ENCODE measurements around the gene LECT2. TPM values are rescaled to one million over a fixed set of nuclear protein-coding genes. Genes with fewer than 3 reads are reported as not detected.
A peak's percentile ranks its signal among the peaks of the same experiment; 100 is the strongest.

LECT2 gene
- total RNA-seq (not detected), polyA plus RNA-seq (not detected)
- long read RNA-seq, donor 1, result 0 reads
- long read RNA-seq, donor 2, result 0 reads
- long read RNA-seq, donor 3, result 0 reads
- long read RNA-seq, donor 4, result 0 reads
- long read RNA-seq, donor 5, result 0 reads
- long read RNA-seq, donor 6, result 0 reads
- long read RNA-seq, donor 7, result 0 reads
- long read RNA-seq, donor 8, result 0 reads
- long read RNA-seq, donor 9, partial matches to known transcripts, result 0 of 1 reads
- long read RNA-seq, donor 9, other reads (novel, unspliced or antisense), result 0 of 1 reads
- long read RNA-seq, donor 10, result 0 reads

DNA sequence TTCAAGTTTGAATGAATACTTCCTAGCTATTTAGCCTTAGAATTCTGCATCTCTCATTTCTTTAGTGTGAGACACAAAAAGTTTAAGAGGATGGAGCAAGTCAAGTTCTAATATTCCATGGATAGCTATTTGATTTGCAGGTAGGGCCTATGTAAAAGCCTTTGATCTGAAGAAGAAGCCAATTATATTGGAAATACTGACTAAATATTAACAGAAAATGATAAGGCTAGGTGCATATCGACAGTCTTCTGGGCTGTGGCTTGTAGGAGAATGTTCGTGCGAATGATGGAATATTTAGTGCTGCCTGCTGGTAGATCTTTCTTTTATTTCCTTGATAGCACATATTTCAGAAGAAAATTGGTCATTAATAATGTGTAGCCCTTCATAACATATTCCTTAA, at the start of gene LECT2:
Gene LECT2 (minus strand): TSS at position 85 of the 400 bp plus-strand sequence. CDS start 150 bp downstream, outside the sequence.
- intact Hi-C loops (cut with DNase I; ENCODE audit: low total_unique reads), result no loop called here
- H3K9me3 ChIP-seq, result no peaks in the 10 kb centered on the region
- H3K27ac ChIP-seq, result no peak within 1 kb of the TSS
- H3K4me1 ChIP-seq, result no peaks in the 10 kb centered on the region
- no peaks in the 10 kb centered on the region for H3K36me3 ChIP-seq
- H3K27me3 ChIP-seq, result peaks cover 0 to 5% (median 0%) of the 10 kb centered on the region in 3 donors
- WGBS, 5 donors, result 63 to 84% (median 76%) methylated on average over 3 of the region's 3 CpGs
- H3K4me3 ChIP-seq, result no peak within 1 kb of the TSS
- no peak for DNase-seq
- TF ChIP-seq POLR2A (IDR thresholded peaks at IDR 0.05) (no peak), EP300 (IDR thresholded peaks at IDR 0.05) (no peak), POLR2AphosphoS5 (IDR thresholded peaks at IDR 0.05) (no peak)
- TF ChIP-seq, protein P1, sequence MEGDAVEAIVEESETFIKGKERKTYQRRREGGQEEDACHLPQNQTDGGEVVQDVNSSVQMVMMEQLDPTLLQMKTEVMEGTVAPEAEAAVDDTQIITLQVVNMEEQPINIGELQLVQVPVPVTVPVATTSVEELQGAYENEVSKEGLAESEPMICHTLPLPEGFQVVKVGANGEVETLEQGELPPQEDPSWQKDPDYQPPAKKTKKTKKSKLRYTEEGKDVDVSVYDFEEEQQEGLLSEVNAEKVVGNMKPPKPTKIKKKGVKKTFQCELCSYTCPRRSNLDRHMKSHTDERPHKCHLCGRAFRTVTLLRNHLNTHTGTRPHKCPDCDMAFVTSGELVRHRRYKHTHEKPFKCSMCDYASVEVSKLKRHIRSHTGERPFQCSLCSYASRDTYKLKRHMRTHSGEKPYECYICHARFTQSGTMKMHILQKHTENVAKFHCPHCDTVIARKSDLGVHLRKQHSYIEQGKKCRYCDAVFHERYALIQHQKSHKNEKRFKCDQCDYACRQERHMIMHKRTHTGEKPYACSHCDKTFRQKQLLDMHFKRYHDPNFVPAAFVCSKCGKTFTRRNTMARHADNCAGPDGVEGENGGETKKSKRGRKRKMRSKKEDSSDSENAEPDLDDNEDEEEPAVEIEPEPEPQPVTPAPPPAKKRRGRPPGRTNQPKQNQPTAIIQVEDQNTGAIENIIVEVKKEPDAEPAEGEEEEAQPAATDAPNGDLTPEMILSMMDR (IDR thresholded peaks at IDR 0.05), result no peak

DNA sequence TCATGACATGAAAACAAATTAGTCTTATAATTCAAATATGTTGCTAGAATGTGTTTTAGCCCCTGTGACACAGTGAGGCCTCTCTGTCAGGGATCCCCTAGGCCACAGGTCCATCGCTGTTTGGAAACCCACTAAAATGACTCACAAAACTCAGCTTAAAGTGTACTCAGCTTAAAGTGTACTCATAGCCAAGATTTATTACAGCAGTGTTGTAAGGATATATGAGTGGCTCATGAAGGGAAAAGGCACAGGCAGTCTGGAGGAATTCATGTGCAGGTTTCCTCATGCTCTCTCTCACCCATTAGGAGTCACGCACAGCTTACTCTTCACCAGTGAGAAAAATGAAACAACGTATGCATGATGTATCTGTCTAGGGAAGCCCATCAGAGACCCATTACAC, 49.7 kb upstream of the LECT2 start:
- intact Hi-C loops (cut with DNase I; ENCODE audit: low total_unique reads), result no loop called here
- no peak for DNase-seq
- 82 to 97% (median 90%) methylated on average over 3 of the region's 3 CpGs for WGBS, 5 donors
- TF ChIP-seq POLR2AphosphoS5 (IDR thresholded peaks at IDR 0.05) (peak in 1 of 3 donors; percentile 36), EP300 (IDR thresholded peaks at IDR 0.05) (no peak)
- TF ChIP-seq, protein P1 (IDR thresholded peaks at IDR 0.05), result no peak
- Histone ChIP-seq H3K4me1 (peaks cover 0 to 27% (median 5%) of the 10 kb centered on the region in 4 donors), H3K9me3 (no peaks in the 10 kb centered on the region), H3K27ac (no peak overlapping the region), H3K36me3 (no peaks in the 10 kb centered on the region), H3K4me3 (no peak overlapping the region), H3K27me3 (no peaks in the 10 kb centered on the region)

DNA sequence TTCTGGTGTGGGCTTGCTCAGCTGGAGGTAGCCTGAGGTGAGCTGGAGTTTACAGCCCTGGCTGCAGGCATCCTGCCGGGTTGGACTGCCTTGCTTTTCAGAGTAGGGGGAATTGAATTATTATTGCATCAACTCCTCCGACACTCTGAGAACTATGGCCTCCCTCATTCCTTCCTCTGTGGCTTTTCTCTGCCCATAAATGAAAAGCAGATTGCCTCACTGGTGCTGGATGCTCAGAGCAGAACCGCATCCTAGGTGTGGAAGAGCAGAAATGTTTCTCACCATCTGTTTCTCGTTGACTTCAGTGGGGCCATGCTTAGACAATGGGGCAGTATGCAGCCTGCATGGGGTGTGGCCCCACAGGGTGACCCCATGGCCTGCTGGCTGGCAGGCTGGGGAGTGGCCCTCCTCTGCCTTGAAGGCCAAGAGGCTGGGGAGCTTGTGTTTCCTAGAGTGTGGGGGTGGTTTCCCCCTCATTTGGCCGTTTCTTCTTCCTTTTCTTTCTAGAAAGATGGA, 46.7 kb upstream of the LECT2 start:
- Histone ChIP-seq H3K36me3 (no peaks in the 10 kb centered on the region), H3K4me1 (peaks cover 0 to 24% (median 2%) of the 10 kb centered on the region in 4 donors), H3K27ac (no peak overlapping the region), H3K4me3 (no peak overlapping the region), H3K9me3 (no peaks in the 10 kb centered on the region), H3K27me3 (no peaks in the 10 kb centered on the region)
- TF ChIP-seq POLR2A (IDR thresholded peaks at IDR 0.05) (no peak), POLR2AphosphoS5 (IDR thresholded peaks at IDR 0.05) (no peak), EP300 (IDR thresholded peaks at IDR 0.05) (no peak)
- TF ChIP-seq, protein P1 (IDR thresholded peaks at IDR 0.05), result no peak
- 38 to 55% (median 50%) methylated on average over 5 of the region's 5 CpGs for WGBS, 5 donors
- intact Hi-C loops (cut with DNase I; ENCODE audit: low total_unique reads), result no loop called here
- DNase-seq, result peak in 1 of 2 donors; percentile 63

DNA sequence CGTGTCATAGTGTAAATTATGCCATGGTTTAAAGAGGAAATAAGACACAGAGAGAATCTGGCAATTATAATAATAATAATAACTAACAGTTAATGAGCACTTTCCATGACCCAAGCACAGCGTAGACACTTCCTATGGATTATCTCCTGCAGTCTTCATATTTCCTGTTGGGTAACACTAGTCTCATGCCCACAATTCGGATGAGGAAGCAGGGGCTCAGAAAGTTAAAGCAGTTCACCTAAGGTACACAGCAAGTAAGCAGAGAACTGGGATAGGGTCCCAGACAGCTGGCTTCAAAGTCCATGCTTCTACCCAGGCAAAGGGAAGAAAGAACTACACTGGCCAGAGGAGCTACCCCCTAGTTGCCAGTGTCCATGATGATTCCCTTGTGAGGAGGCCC, 46.1 kb upstream of the LECT2 start:
- TF ChIP-seq POLR2AphosphoS5 (IDR thresholded peaks at IDR 0.05) (no peak), EP300 (IDR thresholded peaks at IDR 0.05) (no peak), POLR2A (IDR thresholded peaks at IDR 0.05) (no peak)
- TF ChIP-seq, protein P1 (IDR thresholded peaks at IDR 0.05), result no peak
- Histone ChIP-seq H3K36me3 (no peaks in the 10 kb centered on the region), H3K9me3 (no peaks in the 10 kb centered on the region), H3K27ac (no peak overlapping the region), H3K4me1 (peaks cover 0 to 20% (median 2%) of the 10 kb centered on the region in 4 donors), H3K4me3 (no peak overlapping the region), H3K27me3 (no peaks in the 10 kb centered on the region)
- no peak for DNase-seq
- intact Hi-C loops (cut with DNase I; ENCODE audit: low total_unique reads), result no loop called here
- 78 to 88% (median 84%) methylated on average over 3 of the region's 3 CpGs for WGBS, 5 donors
